IPS-18c (cell line): ENCODE results near the gene NRF1.
"Not testable (repeated sequence)": the region's sequence is repeated elsewhere in the genome, so short reads cannot be mapped to it uniquely, and the experiment has no call there.

Experiments used
- H3K4me3 ChIP-seq: 2 replicates; pipeline ENCODE4 v1.7.0; 2013; ENCODE audit warnings: low read depth, mild to moderate bottlenecking, low read length, moderate library complexity; ENCODE audit not compliant: insufficient read depth
- H3K9me3 ChIP-seq: one replicate; pipeline ENCODE4 v1.6.1; 2013; ENCODE audit warnings: mild to moderate bottlenecking, low read length, moderate library complexity; ENCODE audit not compliant: control insufficient read depth, insufficient read depth

Gene NRF1

DNA sequence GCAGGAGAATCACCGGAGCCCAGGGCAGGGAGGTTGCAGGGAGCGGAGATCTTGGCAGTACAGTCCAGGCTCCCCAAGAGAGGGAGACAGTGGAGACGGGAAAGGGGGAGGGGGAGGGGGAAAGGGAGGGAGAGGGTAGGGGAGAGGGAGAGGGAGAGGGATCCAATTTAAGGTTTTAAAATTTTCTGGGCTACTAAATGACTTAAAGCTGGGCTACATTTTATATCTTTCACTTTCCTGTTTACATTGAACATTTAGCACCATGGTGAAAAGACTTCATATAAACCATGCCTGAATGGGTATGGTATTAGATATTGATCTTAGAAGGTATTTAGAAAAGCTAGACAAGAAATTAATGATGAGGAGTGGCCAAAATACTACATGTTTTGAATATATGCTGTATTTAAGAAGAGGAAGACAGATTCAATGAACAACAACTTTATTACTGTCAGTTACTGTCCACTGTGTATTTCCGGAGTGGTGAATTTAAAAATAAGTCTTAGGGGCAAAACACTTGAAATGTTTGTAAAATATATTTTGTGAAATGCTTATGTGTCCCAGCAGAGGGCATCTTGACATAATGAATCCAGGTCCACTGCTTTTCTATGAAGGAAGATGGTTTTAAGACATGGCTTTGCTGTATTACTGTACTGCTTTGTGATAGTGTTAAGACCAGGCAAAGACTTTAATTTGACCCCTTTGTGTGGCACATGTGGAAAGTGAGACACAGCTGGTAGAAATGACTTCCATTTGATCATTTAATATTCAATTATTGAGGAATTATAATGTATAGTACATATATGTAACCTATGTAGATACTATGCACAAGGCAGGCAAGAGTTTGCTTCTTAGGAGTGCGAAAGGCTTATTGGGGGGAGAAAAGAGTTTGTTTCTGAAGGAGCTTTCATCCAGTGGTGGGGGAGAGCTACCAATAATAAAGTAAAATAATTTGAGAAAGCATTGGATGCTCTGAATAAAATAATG lies 52.8 kb downstream of the NRF1 start:
- no peak overlapping the region for H3K4me3 ChIP-seq

DNA sequence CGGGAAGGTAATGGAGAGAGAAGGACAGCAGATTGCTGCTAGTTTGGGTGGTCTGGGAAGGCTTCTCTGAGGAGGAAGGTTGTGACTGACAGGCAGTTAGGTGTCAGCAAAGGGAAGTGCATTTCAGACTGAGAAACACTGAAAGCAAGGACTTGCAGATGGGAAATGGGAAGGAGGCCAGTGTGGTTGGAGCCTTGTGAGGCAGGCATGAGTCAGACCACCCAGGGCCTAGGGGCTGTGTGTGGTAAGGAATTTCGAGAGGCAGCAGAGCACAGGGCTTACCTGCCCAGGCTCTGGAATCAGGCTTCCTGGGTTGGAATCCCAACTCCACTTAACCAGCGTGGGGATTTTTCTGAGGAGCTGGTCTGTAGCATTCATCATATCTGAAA lies 53.5 kb downstream of the NRF1 start:
- Histone ChIP-seq H3K9me3 (peaks cover 8% of the 10 kb centered on the region), H3K4me3 (no peak overlapping the region)

More for the DNA sequence above, 52.8 kb downstream of the NRF1 start:
- peaks cover 8% of the 10 kb centered on the region for H3K9me3 ChIP-seq

DNA sequence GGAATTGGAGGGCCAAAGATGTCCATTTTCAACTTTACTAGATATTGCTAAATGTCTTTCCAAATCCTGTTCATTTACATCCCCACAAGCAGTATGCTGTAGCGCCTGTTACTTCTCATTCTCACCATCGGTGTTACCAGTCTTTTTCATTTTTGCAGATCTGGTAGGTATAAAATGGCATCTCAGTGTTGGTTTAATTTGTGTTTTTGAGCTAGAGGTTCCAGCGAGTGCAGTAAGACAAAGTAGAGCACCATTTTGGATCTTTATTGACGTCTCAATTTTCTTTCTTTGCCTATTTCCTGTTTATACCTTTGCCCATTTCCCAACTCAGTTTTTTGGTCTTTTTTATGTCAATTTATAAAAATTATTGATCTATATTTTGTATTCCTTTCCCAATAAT lies 55.6 kb downstream of the NRF1 start:
- no peaks in the 10 kb centered on the region for H3K9me3 ChIP-seq
- no peak overlapping the region for H3K4me3 ChIP-seq

DNA sequence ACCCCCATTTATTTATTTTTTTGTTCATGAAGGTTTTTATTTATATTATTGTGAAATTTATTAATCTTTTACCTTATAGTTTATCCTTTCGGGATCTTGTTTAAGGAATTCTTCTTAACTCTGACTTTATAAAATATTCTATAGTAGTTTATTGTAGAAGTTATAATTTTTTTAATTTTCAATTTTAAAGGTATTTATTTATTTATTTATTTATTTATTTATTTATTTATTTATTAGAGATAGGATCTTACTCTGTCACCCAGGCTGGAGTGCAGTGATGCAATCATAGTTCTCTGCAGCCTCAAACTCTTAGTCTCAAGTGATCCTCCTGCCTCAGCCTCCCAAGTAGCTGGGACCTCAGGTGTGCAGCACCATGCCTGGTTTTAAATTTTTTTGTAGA lies 56.0 kb downstream of the NRF1 start:
- Histone ChIP-seq H3K4me3 (no peak overlapping the region), H3K9me3 (no peaks in the 10 kb centered on the region)

DNA sequence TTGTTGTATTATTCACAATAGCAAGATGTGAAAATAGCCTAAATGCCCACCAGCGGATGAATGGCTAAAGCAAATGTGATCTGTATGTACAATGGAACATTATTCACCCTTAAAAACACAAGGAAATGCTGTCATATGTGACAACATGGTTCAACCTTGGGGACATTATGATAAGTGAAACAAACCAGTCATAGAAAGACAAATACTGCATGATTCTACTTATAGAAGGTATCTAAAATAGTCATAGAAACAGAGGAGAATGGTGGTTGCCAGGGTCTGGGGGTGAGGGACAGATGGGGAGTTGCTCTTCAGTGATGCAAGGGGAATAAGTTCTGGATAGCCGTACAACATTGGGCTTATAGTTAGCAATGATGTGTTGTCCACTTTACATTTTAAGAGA lies 58.4 kb downstream of the NRF1 start:
- Histone ChIP-seq H3K9me3 (no peaks in the 10 kb centered on the region), H3K4me3 (no peak overlapping the region)

DNA sequence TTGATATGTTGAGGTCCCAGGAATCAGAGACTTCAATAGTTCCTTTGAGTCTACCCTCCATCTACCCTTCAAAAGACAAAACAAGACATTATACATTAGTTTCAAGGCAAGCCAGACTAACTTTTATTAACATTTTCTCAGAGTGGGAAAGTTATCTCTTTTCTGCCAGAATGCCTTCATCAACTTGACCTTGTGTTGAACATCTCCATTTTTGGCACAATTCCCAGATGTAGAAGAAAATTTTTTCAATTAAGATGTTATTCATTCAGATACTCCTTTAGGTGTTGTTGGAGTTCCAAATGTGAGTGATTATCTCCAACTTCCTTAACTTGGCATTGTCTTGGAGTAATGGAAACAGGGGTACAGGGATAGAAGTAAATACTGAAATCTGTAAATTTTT lies 59.1 kb downstream of the NRF1 start:
- Histone ChIP-seq H3K9me3 (no peaks in the 10 kb centered on the region), H3K4me3 (no peak overlapping the region)

DNA sequence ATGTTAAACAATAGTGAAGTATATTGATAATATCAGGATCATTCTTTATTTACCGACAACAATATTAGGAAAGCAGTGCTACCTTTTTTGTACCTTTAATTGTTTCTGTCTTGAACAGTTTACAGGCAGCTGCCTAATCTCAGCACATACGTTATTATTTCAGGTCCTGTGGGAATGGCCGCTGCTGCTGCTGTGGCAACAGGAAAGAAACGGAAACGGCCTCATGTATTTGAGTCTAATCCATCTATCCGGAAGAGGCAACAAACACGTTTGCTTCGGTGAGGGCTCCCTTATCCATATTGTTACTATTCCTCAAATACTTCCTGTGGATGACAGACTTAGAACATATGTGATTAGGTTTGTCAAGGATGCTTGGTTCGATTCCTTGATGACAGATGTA lies 59.7 kb downstream of the NRF1 start:
- no peaks in the 10 kb centered on the region for H3K9me3 ChIP-seq

DNA sequence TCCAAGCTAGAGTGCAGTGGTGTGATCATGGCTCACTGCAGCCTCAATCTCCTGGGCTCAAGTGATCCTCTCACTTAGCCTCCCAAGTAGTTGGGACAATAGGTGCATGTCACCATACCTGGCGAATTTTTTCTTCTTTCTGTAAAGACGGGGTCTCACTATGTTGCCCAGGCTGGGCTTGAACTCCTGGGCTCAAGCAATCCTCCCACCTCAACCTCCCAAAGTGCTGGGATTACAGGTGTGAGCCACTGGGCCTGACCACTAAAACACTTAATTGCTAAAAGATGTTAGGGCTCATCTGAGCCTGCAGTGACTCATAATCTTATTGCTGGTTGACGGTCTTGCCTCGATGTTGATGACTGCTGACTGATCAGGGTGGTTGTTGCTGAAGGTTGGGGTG lies 63.0 kb downstream of the NRF1 start:
- H3K4me3 ChIP-seq, H3K9me3 ChIP-seq: not testable (repeated sequence)

More for the DNA sequence above, 59.7 kb downstream of the NRF1 start:
- no peak overlapping the region for H3K4me3 ChIP-seq

DNA sequence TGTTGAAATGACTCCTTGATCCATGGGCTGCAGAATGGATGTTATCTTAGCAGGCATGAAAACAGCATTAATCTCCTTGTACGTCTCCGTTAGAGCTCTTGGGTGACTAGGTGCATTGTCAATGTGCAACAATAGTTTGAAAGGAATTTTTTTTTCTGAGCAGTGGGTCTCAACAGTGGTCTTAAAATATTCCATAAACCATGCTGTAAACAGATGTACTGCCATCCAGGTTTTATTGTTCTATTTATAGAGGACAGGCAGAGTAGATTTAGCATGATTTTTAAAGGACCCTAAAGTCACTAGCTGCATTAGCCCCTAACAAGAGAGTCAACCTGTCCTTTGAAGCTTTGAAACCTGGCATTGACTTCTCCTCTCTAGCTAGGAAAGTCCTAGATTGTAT lies 64.0 kb downstream of the NRF1 start:
- Histone ChIP-seq H3K9me3 (no peaks in the 10 kb centered on the region), H3K4me3 (no peak overlapping the region)

DNA sequence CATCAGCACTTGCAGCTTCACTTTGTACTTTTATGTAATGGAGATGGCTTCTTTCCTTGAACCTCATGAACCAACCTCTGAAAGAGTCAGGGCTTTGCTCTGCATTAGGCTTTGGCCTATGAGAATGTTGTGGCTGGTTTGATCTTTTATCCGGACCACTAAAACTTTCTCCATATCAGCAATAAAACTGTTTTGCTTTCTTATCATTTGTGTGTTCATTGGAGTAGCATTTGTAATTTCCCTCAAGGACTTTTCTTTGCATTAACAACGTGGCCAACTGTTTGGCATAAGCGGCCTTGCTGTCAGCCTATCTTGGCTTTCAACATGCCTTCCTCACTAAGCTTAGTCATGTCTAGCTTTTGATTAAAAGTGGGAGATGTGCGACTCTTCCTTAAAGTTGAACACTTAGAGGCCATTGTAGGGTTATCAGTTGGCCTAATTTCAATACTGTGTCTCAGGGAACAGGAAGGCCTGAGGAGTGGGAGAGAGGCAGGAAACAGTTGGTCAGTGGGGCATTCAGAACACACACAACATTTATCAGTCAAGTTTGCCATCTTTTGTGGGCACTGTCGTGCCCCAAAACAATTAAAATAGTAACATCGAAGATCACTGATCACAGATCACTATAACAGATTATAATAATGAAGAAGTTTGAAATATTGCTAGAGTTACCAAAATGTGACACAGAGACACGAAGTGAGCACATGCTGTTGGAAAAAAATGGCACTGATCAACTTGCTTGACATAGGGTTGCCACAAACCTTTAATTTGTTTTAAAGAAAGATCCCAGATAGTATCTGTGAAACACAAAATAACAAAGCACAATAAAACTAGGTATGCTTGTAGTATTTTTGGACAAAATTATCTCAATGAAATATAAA lies 64.7 kb downstream of the NRF1 start:
- no peaks in the 10 kb centered on the region for H3K9me3 ChIP-seq

DNA sequence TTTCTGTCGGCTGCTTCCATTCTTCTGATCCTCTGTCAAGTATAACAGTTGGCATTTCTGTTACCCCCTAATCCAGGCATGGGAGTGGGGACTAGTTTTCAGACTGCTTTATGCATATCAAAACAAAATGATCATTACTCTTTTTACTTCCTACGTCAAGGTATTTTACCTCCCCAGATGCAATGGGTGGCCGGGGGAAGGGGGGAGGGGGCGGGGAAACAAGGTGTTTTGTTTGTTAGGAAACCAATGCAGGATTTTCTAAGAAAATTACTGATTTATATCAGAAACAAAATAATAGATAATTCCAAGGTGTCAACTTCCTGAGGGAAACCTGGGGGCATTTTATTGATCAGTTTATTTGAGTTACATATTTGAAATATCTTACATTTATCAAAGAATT lies 66.3 kb downstream of the NRF1 start:
- no peaks in the 10 kb centered on the region for H3K9me3 ChIP-seq
- H3K4me3 ChIP-seq, result no peak overlapping the region

More for the DNA sequence above, 64.7 kb downstream of the NRF1 start:
- H3K4me3 ChIP-seq, result no peak overlapping the region

DNA sequence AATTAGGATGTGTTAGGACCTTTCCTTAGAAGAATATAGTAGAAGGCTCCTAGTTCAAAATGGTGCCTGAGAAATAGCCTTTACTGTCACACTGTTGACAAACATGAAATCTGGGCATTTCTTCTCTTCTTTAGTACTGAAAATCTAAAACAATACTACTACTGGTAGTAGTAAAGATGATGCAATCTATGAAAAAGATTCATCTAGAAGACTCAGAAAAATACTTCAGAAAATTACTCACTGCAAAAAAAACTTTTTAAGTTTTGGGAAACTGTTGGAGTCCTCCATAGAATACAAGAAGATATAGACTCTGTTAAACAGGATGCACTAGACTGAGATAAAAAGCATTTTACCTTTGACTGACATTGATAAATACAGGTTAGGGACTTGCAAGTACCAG lies 67.1 kb downstream of the NRF1 start:
- Histone ChIP-seq H3K9me3 (peaks cover 2% of the 10 kb centered on the region), H3K4me3 (no peak overlapping the region)

DNA sequence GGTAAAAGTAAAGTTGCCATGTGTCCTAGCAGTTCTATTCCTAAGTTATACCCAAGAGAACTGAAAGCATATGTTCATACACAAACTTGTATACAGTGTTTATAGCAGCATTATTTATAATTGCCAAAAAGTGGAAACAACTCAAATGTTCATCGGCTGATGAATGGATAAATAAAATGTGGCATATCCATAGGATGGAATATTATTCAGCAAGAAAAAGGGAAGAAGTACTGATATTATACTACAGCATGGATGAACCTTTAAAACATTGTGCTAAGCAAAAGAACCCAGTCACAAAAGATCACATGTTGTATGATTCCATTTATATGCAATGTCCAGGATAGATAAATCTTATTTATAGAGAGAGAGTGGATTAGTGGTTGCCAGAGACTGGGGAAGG lies 68.9 kb downstream of the NRF1 start:
- H3K4me3 ChIP-seq, result no peak overlapping the region
- H3K9me3 ChIP-seq, result peaks cover 2% of the 10 kb centered on the region

DNA sequence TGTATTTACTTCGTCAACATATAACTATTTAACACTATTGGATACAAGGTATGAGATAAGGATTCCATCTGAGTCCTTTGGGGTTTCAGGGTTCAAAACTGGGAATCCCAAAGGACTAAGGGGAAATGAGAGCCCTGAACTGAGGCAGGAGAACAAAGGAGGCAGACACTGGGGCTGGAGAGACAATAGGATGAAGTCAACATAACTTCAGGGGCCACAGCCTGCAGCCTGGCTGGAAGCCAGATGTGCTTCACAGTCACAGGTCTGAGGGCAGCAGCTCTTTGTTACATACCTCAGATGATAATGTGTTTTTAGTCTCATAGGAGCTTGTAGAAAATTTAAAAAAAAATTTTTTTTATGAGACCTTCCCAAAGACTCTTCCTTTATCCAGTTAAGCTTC lies 73.3 kb downstream of the NRF1 start:
- peaks cover 2% of the 10 kb centered on the region for H3K9me3 ChIP-seq
- H3K4me3 ChIP-seq, result no peak overlapping the region

DNA sequence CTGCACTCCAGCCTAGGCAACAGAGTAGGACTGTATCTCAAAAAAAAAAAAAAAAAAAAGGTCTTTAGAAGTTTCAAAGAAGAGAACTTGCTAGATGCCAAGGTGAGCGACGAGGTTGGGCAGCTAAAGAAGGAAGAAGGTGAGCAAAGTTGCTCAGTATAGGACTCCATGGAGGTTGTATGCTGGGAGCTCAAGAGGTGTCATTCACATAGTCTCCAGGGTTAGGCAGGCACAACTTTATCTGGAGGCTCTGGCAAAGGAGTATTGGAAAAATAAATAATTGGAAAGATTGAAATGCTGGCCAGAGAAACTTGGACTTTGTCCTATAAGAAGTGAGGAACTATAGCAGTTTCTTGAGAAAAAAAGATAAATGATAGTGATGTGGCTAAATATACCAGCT lies 74.5 kb downstream of the NRF1 start:
- Histone ChIP-seq H3K4me3 (no peak overlapping the region), H3K9me3 (peaks cover 2% of the 10 kb centered on the region)

DNA sequence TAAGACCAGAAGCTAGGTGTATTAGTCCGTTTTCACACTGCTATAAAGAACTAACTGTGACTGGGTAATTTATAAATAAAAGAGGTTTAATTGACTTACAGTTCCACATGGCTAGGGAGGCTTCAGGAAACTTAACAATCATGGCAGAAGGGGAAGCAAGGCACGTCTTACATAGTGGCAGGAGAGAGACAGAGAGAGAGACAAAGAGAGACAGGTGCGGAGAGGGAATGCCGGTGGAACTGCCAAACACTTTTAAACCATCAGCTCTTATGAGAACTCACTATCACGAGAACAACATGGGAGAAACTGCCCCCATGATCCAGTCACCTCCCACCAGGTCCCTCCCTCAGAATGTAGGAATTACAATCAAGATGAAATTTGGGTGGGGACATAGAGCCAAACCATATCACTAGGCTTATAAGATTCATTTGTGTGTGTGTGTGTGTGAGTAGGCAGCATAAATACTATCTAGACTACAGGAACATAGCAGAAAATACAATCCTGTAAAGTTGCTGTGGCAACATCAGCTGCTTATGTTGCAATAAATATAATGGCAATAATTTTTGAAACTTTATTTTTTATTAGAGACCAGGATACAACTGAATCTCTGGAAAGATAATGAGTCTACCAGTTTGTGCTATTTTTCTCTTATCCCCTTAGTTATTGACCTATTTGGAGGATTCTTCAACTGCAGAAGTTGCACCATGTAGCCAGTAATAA lies 77.1 kb downstream of the NRF1 start:
- H3K4me3 ChIP-seq, result no peak overlapping the region
- H3K9me3 ChIP-seq, result no peaks in the 10 kb centered on the region

DNA sequence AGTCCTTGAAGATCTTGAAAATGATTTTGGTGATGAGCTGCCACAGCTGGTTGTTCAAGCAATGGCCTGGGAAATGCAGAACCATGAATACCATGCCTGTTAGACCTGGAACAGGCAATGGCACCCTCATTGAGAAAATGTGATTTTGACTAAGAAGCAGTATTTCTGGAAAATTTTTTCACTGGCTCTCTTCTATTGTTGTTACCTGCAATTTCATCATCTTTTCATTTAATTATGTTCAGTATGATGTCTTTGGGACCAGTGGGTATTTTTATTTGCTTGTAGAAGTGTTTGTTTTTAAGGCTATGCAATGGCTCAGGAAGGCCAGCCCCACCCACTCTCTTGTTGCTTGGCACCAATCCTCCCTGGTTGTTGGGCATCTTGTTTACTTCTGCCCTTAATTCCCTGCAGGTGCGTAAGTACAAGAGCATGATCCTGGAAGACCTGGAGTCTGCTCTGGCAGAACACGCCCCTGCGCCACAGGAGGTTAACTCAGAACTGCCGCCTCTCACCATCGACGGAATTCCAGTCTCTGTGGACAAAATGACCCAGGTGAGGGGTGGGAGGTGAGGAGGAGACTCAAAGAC lies 78.6 kb downstream of the NRF1 start:
- H3K4me3 ChIP-seq, result no peak overlapping the region
- H3K9me3 ChIP-seq, result no peaks in the 10 kb centered on the region
